ENCODE results near the gene CADPS2.
A peak's percentile ranks its signal among the peaks of the same experiment; 100 is the strongest.
"Not testable (repeated sequence)": the region's sequence is repeated elsewhere in the genome, so short reads cannot be mapped to it uniquely, and the experiment has no call there.

CADPS2 gene

GRCh38 chr7:122849322-122849956 is 36.8 kb downstream of the CADPS2 start:
- no peak for DNase-seq

- no peak for DNase-seq
These were observed 38.3 kb downstream of the CADPS2 start for GRCh38 chr7:122847871-122848473.

GRCh38 chr7:122846591-122846990 is 39.7 kb downstream of the CADPS2 start:
- no peak for DNase-seq

- DNase-seq = no peak
These were observed 41.0 kb downstream of the CADPS2 start for GRCh38 chr7:122845286-122845685.

GRCh38 chr7:122844191-122844988 is 41.9 kb downstream of the CADPS2 start:
- no peak for DNase-seq

GRCh38 chr7:122842971-122843370 is 43.3 kb downstream of the CADPS2 start:
- DNase-seq = no peak

GRCh38 chr7:122836286-122836685 is 50.0 kb downstream of the CADPS2 start:
- not testable (repeated sequence) for DNase-seq

- DNase-seq = not testable (repeated sequence)
These were observed 51.7 kb downstream of the CADPS2 start for GRCh38 chr7:122834571-122834942.

- DNase-seq = no peak
These were observed 52.2 kb downstream of the CADPS2 start for GRCh38 chr7:122833888-122834570.

GRCh38 chr7:122831436-122831835 is 54.8 kb downstream of the CADPS2 start:
- DNase-seq = no peak

- no peak for DNase-seq
These were observed 56.3 kb downstream of the CADPS2 start for GRCh38 chr7:122829962-122830361.

- DNase-seq = no peak
These were observed 58.5 kb downstream of the CADPS2 start for GRCh38 chr7:122827763-122828162.

GRCh38 chr7:122813845-122814244 is 72.4 kb downstream of the CADPS2 start:
- DNase-seq = no peak

- DNase-seq = no peak
These were observed 82.4 kb downstream of the CADPS2 start for GRCh38 chr7:122803851-122804250.

GRCh38 chr7:122803323-122803722 is 82.9 kb downstream of the CADPS2 start:
- no peak for DNase-seq

- no peak for DNase-seq
These were observed 83.9 kb downstream of the CADPS2 start for GRCh38 chr7:122802301-122802751.

GRCh38 chr7:122791959-122792545 is 94.2 kb downstream of the CADPS2 start:
- DNase-seq = no peak

GRCh38 chr7:122790591-122790990 is 95.7 kb downstream of the CADPS2 start:
- no peak for DNase-seq

GRCh38 chr7:122790132-122790531 is 96.1 kb downstream of the CADPS2 start:
- DNase-seq = no peak

GRCh38 chr7:122789156-122789555 is 97.1 kb downstream of the CADPS2 start:
- no peak for DNase-seq

- peak; percentile 12 for DNase-seq
These were observed 115.4 kb downstream of the CADPS2 start for GRCh38 chr7:122770686-122771335.

- no peak for DNase-seq
These were observed 117.4 kb downstream of the CADPS2 start for GRCh38 chr7:122768827-122769226.

Data from fibroblast of skin of right quadriceps (primary cell).